GM19351 (cell line): ENCODE results near the gene RNF8.
"Not testable (repeated sequence)": the region's sequence is repeated elsewhere in the genome, so short reads cannot be mapped to it uniquely, and the experiment has no call there.

Experiments
- ATAC-seq: cut with Tn5 transposase; IDR thresholded peaks from one replicate; pipeline ENCODE4 v1.9.1; 2021; ENCODE audit warnings: mild to moderate bottlenecking, moderate library complexity; ENCODE audit not compliant: unreplicated experiment

Gene RNF8

GRCh38 chr6:37442416-37443215 lies 88.8 kb downstream of the RNF8 start:
- no peak for ATAC-seq

GRCh38 chr6:37443216-37443542 lies 89.4 kb downstream of the RNF8 start:
- ATAC-seq, result not testable (repeated sequence)
